ENCODE results near the gene DDIT4.
A peak's percentile ranks its signal among the peaks of the same experiment; 100 is the strongest.
"Not testable (repeated sequence)": the region's sequence is repeated elsewhere in the genome, so short reads cannot be mapped to it uniquely, and the experiment has no call there.

The DDIT4 gene, protein sequence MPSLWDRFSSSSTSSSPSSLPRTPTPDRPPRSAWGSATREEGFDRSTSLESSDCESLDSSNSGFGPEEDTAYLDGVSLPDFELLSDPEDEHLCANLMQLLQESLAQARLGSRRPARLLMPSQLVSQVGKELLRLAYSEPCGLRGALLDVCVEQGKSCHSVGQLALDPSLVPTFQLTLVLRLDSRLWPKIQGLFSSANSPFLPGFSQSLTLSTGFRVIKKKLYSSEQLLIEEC

DNA sequence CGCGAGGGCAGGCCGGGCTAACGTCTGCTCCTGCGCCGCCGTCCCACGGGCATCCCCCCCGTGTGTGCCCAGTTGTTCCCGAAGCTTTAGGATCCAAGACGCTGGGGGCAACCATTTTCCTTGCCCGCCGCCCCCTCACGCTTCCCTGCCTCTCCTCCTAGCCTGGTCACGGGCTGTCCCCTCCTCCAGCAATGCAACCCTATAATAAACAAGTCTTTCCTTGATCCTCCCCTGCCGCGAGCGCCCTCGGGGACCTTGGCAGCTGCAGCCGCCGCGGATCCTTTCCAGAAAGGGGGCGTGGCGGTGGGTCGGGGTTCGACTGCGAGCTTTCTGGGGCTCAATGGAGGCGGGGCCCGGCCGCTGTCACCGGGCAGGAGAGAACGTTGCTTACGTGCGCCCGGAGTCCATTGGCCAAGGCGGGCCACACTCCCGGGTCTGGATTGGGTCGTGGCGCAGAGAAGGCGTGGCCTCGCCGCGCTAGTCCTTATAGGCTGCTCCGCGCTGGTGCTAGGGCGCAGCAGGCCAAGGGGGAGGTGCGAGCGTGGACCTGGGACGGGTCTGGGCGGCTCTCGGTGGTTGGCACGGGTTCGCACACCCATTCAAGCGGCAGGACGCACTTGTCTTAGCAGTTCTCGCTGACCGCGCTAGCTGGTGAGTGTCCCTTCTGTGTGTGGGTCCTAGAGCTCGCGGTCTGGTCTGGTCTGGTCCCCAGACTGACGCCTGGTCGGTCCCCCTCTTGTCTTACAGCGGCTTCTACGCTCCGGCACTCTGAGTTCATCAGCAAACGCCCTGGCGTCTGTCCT is at the start of gene DDIT4:
Gene DDIT4 (plus strand): TSS at position 515 of the 803 bp plus-strand sequence. CDS start 293 bp downstream, outside the sequence.
- peak; percentile 92 to 96 for DNase-seq (ENCODE audit: low read depth in 2 of 2, low spot score in 1 of 2)

DNA sequence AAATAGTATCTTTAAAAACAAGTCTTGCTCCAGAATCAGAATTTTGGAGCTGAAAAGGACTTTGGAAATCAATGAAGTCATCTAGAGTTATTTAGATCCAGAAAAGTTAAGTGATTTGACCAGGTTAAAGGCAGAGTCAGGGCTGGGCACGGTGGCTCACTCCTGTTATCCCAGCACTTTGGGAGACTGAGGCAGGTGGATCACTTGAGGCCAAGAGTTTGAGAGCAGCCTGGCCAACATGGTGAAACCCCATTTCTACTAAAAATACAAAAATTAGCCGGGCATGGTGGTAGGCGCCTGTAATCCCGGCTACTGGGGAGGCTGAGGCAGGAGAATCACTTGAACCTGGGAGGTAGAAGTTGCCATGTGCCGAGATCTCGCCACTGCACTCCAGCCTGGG is 49.5 kb upstream of the DDIT4 start:
- not testable (repeated sequence) for DNase-seq (ENCODE audit: low read depth in 2 of 2, low spot score in 1 of 2)

DNA sequence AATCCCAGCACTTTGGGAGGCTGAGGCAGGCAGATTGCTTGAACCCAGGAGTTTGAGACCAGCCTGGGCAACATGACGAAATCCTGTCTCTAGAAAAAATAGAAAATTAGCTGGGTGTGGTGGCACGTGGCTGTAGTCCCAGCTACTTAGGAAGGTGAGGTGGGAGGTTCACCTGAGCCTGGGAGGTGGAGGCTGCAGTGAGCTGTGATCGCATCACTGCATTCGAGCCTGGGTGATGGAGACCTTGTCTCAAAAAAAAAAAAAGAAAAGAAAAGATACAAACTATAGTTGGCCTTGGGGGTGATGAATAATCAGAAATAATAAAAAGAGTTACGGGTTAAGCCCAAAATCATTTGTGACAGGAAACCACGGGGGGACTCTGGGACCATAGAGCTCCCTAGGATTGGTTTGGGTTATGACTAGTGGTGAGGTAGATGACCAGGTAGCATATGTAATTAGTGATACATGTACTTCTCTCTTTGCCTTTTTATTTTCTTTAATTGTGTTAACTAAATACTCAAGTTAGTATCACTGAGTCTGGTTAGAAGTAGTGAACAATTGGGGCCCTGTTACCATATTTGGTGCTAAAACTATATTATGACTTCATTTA is 47.2 kb upstream of the DDIT4 start:
- no peak for DNase-seq (ENCODE audit: low read depth in 2 of 2, low spot score in 1 of 2)

DNA sequence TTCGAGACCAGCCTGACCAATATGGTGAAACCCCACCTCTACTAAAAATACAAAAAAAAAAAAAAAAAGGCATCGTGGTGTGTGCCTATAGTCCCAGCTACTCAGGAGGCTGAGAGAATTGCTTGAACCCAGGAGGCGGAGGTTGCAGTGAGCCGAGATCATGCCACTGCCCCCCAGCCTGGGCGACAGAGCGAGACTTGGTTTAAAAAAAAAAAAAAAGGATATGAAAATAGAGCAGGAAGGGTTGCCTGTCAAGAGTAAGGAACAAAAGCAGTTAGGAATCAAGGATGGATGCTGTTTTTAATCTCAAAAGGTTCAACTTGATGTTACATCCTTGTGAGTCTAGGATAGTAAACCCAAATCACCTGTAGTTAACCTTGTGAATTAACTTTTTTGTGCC is 45.9 kb upstream of the DDIT4 start:
- DNase-seq (ENCODE audit: low read depth in 2 of 2, low spot score in 1 of 2), result no peak

DNA sequence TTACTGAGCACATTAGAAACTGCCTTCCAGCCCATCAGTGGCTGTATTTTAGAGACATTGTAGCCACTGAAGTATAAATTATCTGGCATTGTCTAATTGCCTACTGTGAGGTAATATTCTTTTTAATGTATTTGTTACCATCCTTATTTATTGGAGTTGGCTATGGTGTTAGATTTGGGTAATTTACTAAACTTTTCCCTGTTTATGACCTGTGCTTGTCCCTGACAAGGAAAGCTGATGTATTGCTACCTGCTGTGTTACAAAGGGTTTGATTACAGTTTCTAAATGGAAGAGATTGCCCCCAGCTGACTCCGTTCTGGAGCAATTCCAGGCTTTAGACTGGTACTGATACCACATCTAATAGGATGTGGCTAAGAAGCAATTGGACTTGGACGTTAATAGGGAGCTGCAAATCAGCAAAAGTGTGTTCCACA is 45.4 kb upstream of the DDIT4 start:
- DNase-seq (ENCODE audit: low read depth in 2 of 2, low spot score in 1 of 2), result no peak

DNA sequence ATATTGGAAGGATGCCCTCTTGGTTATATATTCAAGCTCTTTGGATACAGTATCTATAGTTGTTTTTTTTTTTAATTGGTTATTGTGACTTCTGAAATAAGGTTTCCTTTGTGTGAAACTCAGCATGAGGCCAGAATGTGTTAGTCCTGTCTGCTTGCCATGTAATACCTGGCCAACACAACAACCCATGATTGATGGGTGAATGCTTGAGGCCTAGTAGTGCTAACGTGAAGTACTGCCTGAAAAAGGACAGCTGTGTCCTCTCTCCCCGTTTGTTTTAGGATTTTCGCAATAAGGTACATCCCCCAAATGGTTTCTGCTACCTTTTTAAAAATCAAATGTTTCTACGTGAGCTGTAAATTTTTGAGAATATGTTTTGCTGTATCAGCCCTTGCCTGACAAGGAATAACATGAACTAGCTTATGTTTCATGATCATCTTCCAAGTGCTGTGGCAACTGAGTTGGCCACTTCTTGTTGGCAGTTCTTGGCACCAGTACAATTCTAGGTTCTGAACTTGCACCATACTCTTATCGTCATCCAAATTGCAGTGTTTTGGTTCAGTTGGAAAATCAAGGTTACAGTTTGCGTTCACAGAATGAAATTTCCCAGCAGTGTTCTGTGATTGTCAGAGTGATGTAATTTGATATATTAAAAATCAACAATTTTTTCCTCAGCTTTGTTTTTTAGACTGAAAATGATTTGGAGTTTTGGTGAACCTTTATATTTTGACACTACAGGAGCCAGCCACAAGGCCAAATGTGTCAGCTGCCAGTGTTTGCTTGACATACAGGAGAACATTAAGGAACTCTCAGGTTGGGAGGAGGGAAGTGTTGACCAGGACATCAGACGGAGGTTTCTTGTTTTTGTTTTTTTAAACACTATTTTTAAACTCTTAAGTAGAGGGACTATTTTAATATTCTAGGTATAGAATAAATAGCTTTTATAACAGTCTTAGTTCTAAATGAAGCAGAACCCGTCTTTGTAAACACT is 44.2 kb upstream of the DDIT4 start:
- DNase-seq (ENCODE audit: low read depth in 2 of 2, low spot score in 1 of 2), result no peak

DNA sequence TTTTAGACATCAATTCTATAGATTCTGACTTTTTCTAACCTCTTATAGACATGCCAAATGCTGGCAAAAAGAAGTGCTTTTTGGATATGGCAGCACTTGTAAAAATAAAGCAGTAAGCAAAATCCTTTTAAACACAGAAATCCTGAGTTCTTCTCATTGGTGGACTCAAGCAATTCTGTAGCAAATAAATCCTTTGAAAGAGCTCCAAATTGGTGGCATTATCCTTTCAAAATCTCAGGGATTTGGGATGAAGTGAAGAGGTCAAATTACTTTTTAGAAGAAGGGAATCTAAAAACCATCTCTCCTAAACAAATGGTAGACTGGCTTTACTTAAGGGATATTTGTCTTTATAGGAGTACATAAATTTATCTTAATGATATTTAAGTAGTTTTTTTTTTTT is 40.1 kb upstream of the DDIT4 start:
- no peak for DNase-seq (ENCODE audit: low read depth in 2 of 2, low spot score in 1 of 2)

DNA sequence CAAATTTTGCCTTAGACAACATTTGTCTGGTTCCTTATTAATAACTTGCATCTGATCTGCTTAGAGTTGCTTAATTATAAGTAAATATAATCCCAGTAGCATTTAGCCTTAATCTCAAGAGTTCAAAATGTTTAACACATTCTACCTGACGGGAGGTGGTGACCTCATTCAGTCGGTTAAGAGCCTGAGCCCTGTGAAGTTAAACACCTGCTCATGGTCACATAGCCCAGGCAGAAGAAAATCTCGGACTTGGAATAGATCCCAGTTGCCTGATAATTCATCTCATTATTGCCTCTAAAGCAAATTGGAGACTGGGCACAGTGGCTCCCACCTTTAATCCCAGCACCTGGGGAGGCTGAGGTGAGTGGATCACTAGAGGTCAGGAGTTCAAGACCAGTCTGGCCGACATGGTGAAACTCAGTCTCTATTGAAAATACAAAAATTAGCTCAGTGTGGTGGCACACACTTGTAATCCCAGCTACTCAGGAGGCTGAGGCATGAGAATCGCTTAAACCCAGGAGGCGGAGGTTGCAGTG is 39.1 kb upstream of the DDIT4 start:
- no peak for DNase-seq (ENCODE audit: low read depth in 2 of 2, low spot score in 1 of 2)

DNA sequence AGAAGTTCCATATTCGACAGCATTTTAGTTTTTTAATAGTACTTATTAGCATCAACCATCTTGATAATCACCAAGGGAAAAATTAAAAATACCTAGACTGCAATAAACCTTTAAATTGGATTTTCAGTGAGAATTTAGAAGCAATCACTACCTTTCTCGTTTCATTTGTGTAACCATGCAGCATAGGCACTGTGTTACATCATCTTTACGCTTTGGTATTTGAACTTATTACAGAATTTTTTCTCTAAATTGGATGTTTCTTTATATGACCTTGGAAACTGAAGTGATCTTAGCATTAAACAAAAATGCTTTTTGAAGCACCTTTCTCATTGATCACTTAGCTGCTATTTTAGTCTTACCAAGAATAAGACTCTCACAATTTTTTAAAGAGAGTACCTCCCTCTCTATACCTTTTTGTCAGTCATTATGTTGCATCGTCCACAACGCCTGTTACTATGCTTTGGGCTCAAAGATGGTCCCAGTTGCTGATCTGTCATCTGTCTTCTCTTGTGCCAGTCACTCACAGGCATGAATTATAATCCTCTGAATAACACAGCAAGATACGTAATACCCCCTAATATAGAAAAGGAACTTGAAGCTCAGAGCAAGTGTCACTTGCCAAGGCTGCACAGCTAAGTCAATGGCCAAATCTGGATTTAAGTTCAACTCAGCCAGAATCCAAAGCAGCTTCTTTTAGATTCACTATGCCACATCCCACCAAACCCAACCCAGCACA is 38.0 kb upstream of the DDIT4 start:
- DNase-seq (ENCODE audit: low read depth in 2 of 2, low spot score in 1 of 2), result no peak

DNA sequence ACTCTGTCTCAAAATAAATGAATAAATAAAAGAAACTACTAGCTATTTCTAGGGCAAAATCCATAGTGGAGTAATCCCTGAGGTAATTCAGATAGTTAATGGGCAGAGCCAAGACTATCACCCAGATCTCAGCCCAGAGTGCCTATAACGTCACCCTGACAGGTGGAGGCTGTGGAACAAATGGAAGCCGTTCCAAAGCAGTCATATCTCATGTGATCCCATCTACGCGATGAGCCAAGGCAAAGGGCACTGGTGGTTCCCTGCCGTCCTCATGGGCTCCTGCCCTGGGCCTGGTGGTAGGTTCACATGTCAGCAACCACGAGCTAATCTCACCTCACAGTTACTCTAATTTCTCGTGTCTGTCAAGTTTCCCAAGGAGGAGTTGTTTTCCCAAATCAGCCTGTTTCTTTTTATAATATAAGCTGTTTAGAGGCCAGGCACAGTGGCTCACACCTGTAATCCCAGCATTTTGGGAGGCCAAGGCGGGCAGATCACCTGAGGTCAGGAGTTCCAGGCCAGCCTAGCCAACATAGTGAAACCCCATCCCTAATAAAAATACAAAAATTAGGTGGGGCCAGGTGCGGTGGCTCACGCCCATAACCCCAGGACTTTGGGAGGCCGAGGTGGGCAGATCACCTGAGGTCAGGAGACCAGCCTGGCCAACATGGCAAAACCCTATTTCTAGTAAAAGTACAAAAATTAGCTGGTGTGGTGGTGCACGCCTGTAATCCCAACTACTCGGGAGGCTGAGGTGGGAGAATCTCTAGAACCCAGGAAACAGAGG is 35.1 kb upstream of the DDIT4 start:
- no peak for DNase-seq (ENCODE audit: low read depth in 2 of 2, low spot score in 1 of 2)

DNA sequence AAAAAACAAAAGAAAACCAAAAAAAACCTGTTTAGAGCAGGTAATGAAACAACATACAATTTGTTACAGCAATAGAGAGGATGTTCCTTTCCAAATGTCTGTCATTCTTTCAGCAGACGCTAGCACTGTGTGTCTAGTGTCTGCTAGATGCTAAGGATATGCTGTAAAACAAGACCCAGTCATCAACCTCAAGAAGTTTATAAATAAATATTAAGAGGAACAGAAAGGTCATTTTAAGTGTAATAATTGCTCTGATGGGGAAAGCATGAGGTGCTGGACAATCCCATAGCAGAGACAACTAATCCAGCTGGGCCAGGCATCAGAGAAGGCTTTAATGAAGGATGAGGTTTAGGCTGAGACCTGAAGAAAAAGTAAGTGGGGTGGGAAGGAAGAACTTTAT is 34.3 kb upstream of the DDIT4 start:
- no peak for DNase-seq (ENCODE audit: low read depth in 2 of 2, low spot score in 1 of 2)

DNA sequence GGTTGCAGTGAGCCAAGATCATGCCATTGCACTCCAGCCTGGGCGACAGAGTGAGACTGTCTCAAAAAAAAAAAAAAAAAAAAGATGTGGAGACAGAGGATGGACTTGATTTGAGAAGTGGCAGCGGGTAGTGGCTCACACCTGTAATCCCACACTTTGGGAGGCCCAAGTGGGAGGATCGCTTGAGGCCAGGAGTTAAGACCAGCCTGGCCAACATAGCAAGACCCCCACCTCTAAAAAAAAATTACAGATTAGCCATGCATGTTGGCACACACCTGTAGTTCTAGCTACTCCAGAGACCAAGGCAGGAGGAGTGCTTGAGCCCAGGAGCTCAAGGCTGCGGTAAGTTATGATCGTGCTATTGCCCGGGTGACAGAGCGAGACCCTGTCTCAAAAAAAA is 33.4 kb upstream of the DDIT4 start:
- DNase-seq (ENCODE audit: low read depth in 2 of 2, low spot score in 1 of 2), result no peak

DNA sequence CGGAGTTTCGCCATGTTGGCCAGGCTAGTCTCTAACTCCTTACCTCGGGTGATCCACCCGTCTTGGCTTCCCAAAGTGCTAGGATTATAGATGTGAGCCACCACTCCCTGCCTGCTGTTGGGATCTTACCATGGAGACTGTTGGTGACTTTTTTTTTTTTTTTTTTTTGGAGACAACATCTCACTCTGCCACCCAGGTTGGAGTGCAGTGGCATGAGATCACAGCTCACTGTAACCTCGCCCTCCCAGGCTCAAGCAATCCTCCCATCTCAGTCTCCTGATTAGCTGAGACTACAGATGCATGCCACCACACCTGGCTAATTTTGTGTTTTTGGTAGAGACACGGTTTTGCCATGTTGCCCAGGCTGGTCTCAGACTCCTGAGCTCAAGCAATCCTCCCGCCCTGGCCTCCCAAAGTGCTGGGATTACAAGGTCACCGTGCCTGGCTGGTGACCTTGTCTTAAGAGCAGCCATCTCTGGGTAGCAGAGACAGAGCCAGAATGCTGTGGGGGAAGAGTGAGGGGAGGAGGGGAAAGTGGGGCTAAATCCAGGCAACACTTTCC is 32.0 kb upstream of the DDIT4 start:
- no peak for DNase-seq (ENCODE audit: low read depth in 2 of 2, low spot score in 1 of 2)

DNA sequence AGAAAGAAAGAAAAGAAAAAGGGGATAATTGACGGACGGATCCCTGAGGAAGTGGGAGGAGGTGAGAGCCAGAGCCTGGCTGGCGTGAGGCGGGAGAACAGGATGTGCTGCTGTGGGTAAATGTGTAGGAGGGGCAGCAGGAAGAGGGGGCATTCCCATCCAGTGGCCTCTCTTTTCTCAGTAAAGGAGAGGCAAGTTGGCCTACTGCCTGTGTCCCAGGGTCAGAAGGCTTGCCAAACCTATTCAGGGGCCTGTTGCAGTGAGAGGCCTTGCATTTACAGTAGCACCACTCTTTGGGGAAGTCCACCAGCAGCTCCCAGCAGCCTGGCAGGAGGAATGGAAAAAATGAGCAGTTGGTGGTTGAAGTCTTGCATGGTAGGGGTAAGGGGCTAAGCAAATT is 31.0 kb upstream of the DDIT4 start:
- DNase-seq (ENCODE audit: low read depth in 2 of 2, low spot score in 1 of 2), result no peak

DNA sequence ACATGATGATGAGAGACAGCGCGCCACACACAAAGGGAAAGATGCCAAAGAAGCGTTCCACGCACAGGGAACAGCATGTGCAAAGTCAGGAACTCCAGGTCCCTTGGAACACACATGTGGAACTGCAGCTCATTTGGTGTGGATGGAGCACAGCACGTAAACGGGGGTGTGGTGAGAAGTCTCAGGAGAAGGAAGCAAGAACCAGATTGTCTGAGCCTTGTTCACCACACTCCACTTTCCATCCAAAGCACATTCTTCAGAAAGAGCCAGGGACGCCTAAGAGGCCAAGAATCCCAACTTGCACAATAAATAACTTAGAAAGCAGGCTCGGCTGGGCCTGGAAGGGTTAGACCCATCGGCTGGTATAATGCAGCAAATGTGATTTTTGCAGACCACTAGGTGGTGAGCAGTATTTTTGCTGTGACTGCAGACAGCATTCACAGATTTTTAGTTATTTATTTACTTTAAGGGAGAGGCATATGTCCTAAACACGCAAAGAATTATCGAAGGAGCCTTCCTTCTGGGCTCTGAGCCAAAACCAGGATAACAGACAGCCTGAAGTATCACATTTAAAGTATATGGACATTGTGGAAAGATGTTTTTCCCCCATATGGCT is 29.8 kb upstream of the DDIT4 start:
- no peak for DNase-seq (ENCODE audit: low read depth in 2 of 2, low spot score in 1 of 2)

DNA sequence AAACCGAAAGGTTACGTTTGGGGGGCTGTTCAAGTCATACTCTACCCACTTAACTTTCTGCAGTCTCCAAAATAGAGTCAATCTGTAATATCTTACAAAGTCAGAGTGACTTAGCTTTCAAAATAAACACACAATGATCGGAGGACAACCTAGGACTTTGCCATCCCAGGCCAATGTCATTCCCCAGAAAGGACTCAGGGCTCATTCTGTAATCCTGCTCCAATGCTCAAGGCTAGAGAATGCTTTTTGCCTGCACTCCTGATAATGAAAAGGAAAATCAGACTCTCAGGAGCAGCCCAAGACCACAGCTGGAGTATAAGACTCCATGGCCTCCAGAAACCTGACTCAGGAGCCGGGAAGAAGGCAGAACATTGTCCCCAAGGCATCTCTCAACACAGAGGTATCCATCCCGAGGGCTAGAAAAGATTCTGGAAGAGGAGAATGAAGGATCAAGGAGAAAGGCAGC is 29.1 kb upstream of the DDIT4 start:
- no peak for DNase-seq (ENCODE audit: low read depth in 2 of 2, low spot score in 1 of 2)

DNA sequence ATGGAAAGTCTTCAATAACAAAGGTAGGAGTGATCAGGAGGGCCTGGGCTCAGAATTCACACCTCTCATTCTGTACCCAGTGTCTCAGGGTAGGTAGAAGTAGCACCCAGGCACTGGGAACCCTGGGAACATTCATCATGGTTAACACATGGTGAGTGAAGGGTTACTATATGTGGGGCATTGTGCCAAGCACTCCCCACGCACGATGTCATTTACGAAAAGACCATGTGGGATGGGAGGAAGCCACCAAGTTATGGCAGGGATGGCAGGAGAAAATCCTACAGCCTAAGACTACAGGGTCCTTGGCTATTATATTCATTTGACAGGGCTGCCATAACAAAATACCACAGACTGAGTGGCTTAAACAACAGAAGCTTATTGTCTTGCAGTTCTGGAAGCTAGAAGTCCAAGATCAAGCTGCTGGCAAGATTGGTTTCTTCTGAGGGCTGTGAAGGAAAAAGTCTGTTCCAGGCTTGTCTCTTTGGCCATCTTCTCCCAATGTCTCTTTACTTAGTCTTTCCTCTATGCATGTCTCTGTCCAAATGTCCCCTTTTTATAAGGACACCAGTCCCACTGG is 27.7 kb upstream of the DDIT4 start:
- no peak for DNase-seq (ENCODE audit: low read depth in 2 of 2, low spot score in 1 of 2)

Data from stimulated activated CD8-positive, alpha-beta memory T cell treated with anti-CD3 and anti-CD28 coated beads, Interleukin-4, amount 100 ng/mL, for 1 hour (primary cell).